K562 (cell line): ENCODE results near the gene PNCK. TPM values are rescaled to one million over a fixed set of nuclear protein-coding genes. Genes with fewer than 3 reads are reported as not detected.

ENCODE experiments used
- ATAC-seq: fragments of 200-7000 bp; cut with Tn5 transposase; 3 replicates; pipeline ENCODE4 v1.9.1; 2020; ENCODE audit warnings: moderate library complexity
- BruUV-seq: library from RNA; stranded (reverse); fragments of 400-500 nt; replicated peaks from 2 replicates; lab custom pipeline; 2021; lab: Mats Ljungman, UMichigan
- CTCF ChIA-PET: fragments of 300-600 bp; formaldehyde crosslinking; extraction: SDS; loops from one replicate; lab custom pipeline; 2021; ENCODE audit warnings: low intra/inter-chr PET ratio; lab: Yijun Ruan, JAX
- POLR2A ChIA-PET: fragments of 300-600, 350-650 bp; sonication (Branson Sonifier 250); formaldehyde crosslinking; extraction: SDS; loops from one replicate; lab custom pipeline; 2021; ENCODE audit warnings: antibody characterized with exemption, inconsistent platforms; lab: Yijun Ruan, JAX
- DNase-seq, 4 experiments: peaks; one replicate each; pipeline versions ENCODE4 v3.0.0 to v3.0.0-alpha.2; 2011 to 2018; ENCODE audit warnings: low spot score in 3 of 4, mixed read lengths in 3 of 4; ENCODE audit errors: extremely low read depth in 1 of 4
- FAIRE-seq: peaks from 2 replicates; lab custom pipeline; 2011; peaks lifted over from hg19 to GRCh38; lab: Jason Lieb, UNC
- H2AFZ ChIP-seq: 2 replicates; pipeline ENCODE4 v1.6.0; 2011; ENCODE audit warnings: low read depth, low read length, control low read depth, inconsistent platforms
- H3K27ac ChIP-seq: fragments of 200-600 bp; 3 replicates; pipeline ENCODE4 v1.8.0; 2011; ENCODE audit warnings: low read depth, mild to moderate bottlenecking, control low read depth, inconsistent platforms, low read length, moderate library complexity, mixed read lengths; ENCODE audit errors: extremely low read depth
- H3K27me3 ChIP-seq, 2 experiments: fragments of 300-600 bp in 1 of 2; 2 replicates in 1 of 2; 3 replicates in 1 of 2; pipeline versions ENCODE4 v1.6.0 to v1.8.0; 2011; ENCODE audit warnings: inconsistent platforms in 2 of 2, low read length in 2 of 2, mild to moderate bottlenecking in 1 of 2, mixed read lengths in 1 of 2, moderate library complexity in 1 of 2; ENCODE audit not compliant: control insufficient read depth in 2 of 2, insufficient read depth in 2 of 2
- H3K36me3 ChIP-seq: fragments of 300-600 bp; 3 replicates; pipeline ENCODE4 v1.8.0; 2011; ENCODE audit warnings: mild to moderate bottlenecking, low read length, inconsistent platforms; ENCODE audit not compliant: control insufficient read depth, insufficient read depth
- H3K4me1 ChIP-seq, 2 experiments: fragments of 200-600 bp in 1 of 2; replicated peaks in 1 of 2; 2 replicates in 1 of 2; 3 replicates in 1 of 2; pipeline versions ENCODE4 v1.5.1 to v1.8.0; 2011; ENCODE audit warnings: inconsistent platforms in 2 of 2, low read length in 2 of 2, mild to moderate bottlenecking in 1 of 2, mixed read lengths in 1 of 2, moderate library complexity in 1 of 2; ENCODE audit not compliant: control insufficient read depth in 2 of 2, insufficient read depth in 2 of 2
- H3K4me2 ChIP-seq: 2 replicates; pipeline ENCODE4 v1.6.1; 2011; ENCODE audit warnings: low read length, control low read depth, inconsistent platforms, mixed read lengths; ENCODE audit not compliant: insufficient read depth
- H3K4me3 ChIP-seq: fragments of 200-600 bp; sonication (generic), shearing (Covaris generic); 2 replicates; pipeline ENCODE4 v1.5.1; 2016; ENCODE audit warnings: control low read depth, inconsistent platforms
- H3K79me2 ChIP-seq: fragments of 200-600 bp; 3 replicates; pipeline ENCODE4 v1.8.0; 2011; ENCODE audit warnings: low read length, inconsistent platforms; ENCODE audit not compliant: control insufficient read depth, insufficient read depth
- H3K9ac ChIP-seq, 2 experiments: 2 replicates each; pipeline versions ENCODE4 v1.6.0 to v1.6.1; 2011; ENCODE audit warnings: low read depth in 2 of 2, low read length in 2 of 2, control low read depth in 1 of 2, inconsistent platforms in 1 of 2, mild to moderate bottlenecking in 1 of 2, mixed read lengths in 1 of 2; ENCODE audit not compliant: insufficient read depth in 1 of 2
- H3K9me1 ChIP-seq: one replicate; pipeline ENCODE4 v1.6.0; 2011; ENCODE audit warnings: inconsistent platforms, mild to moderate bottlenecking, low read length, moderate library complexity; ENCODE audit not compliant: control insufficient read depth, insufficient read depth
- H3K9me3 ChIP-seq: replicated peaks from 2 replicates; pipeline ENCODE4 v1.5.1; 2011; ENCODE audit warnings: low read depth, low read length, inconsistent platforms; ENCODE audit not compliant: control insufficient read depth, insufficient read depth
- H4K20me1 ChIP-seq: replicated peaks from 2 replicates; pipeline ENCODE4 v1.6.1; 2011; ENCODE audit warnings: low read length, inconsistent platforms, mixed read lengths; ENCODE audit not compliant: control insufficient read depth, insufficient read depth
- CTBP1 ChIP-seq: fragments of 450-650 bp; IDR thresholded peaks from 2 replicates; pipeline ENCODE4 v1.6.1; 2016; ENCODE audit warnings: borderline replicate concordance
- ESRRB ChIP-seq: fragments of 250-450 bp; sonication (Bioruptor Pico); IDR thresholded peaks from 2 replicates; pipeline ENCODE4 v1.5.0; 2020; ENCODE audit warnings: mild to moderate bottlenecking, moderate library complexity, borderline replicate concordance
- NFXL1 ChIP-seq: fragments of 450-650 bp; formaldehyde crosslinking; IDR thresholded peaks from 2 replicates; pipeline ENCODE4 v1.4.0; 2021; ENCODE audit warnings: mild to moderate bottlenecking
- SMARCA4 ChIP-seq: fragments of 450-650 bp; IDR thresholded peaks from 2 replicates; pipeline ENCODE4 v1.6.1; 2016
- TRIM24 ChIP-seq, 2 experiments: fragments of 450-650 bp; IDR thresholded peaks; 2 replicates each; pipeline ENCODE4 v1.6.1; 2016
- ZNF253 ChIP-seq: fragments of 250-450 bp; sonication (Bioruptor Pico); conservative IDR thresholded peaks from 2 replicates; pipeline ENCODE4 v1.6.1; 2021; ENCODE audit warnings: mild to moderate bottlenecking
- ZNF282 ChIP-seq: sonication (generic); formaldehyde crosslinking; IDR thresholded peaks from 2 replicates; pipeline ENCODE4 v1.8.1; 2023; ENCODE audit warnings: missing genetic modification reagents
- ZNF699 ChIP-seq: fragments of 250-450 bp; sonication (Bioruptor Pico); IDR thresholded peaks from 2 replicates; pipeline ENCODE4 v1.8.0; 2021; ENCODE audit warnings: mild to moderate bottlenecking, moderate library complexity; ENCODE audit not compliant: insufficient replicate concordance
- WGBS: fragments of 100-300 bp; shearing (Covaris generic); methylation state at CpG from one replicate; pipeline ENCODE4 v1.1.6; 2016; ENCODE audit warnings: low coverage, mixed read lengths; ENCODE audit not compliant: insufficient coverage; ENCODE audit errors: missing lambda C conversion rate; 5-methylcytosine and 5-hydroxymethylcytosine counted together
- in situ Hi-C: fragments of 300-500 bp; cut with MboI; formaldehyde crosslinking; loops from 4 replicates; pipeline ENCODE4 v1.15.0; 2018; ENCODE audit warnings: inconsistent platforms, mixed read lengths
- intact Hi-C: fragments of 100-400 bp; cut with micrococcal nuclease; formaldehyde crosslinking; loops from 2 replicates; pipeline ENCODE4 v1.14.2; 2022
- polyA plus RNA-seq, 8 experiments: library from polyadenylated mRNA; depleted of rRNA in 4 of 8; stranded (reverse) in 5 of 8; unstranded in 3 of 8; fragments of >200 nt; fragmentation: Nextera tagmentation in 2 of 8; fragmentation: Illumina TruSeq in 1 of 8; extraction: Ambion mirVana in 2 of 8; extraction: Trizol in 1 of 8; gene quantifications; 2 replicates each; pipeline versions ENCODE4 v1.2.1 to v1.2.3, GENCODE V29; 2011 to 2014; ENCODE audit warnings: inconsistent platforms in 1 of 8, missing spikeins in 1 of 8
- total RNA-seq, 7 experiments: library from RNA; depleted of rRNA in 6 of 7; stranded (reverse); fragments of >200 nt in 6 of 7; fragmentation: Illumina TruSeq in 2 of 7; extraction: Trizol in 2 of 7; gene quantifications; 2 replicates each; pipeline versions ENCODE4 v1.2.1 to v1.2.3, GENCODE V29; 2011 to 2021; ENCODE audit warnings: low replicate concordance in 1 of 7
- TF ChIP-seq, protein P1 (sequence below): fragments of 250-450 bp; sonication (Bioruptor Pico); IDR thresholded peaks from 2 replicates; pipeline ENCODE4 v1.9.0; 2021; ENCODE audit warnings: mild to moderate bottlenecking, inconsistent platforms

Gene PNCK
- total and polyA plus RNA-seq, 9 of the 15 experiments (the other 6 are each of a cell fraction or from before 2014, with no cell fraction given) = 0.13 to 7.5 (median 1.2) TPM; not detected in 1

DNA sequence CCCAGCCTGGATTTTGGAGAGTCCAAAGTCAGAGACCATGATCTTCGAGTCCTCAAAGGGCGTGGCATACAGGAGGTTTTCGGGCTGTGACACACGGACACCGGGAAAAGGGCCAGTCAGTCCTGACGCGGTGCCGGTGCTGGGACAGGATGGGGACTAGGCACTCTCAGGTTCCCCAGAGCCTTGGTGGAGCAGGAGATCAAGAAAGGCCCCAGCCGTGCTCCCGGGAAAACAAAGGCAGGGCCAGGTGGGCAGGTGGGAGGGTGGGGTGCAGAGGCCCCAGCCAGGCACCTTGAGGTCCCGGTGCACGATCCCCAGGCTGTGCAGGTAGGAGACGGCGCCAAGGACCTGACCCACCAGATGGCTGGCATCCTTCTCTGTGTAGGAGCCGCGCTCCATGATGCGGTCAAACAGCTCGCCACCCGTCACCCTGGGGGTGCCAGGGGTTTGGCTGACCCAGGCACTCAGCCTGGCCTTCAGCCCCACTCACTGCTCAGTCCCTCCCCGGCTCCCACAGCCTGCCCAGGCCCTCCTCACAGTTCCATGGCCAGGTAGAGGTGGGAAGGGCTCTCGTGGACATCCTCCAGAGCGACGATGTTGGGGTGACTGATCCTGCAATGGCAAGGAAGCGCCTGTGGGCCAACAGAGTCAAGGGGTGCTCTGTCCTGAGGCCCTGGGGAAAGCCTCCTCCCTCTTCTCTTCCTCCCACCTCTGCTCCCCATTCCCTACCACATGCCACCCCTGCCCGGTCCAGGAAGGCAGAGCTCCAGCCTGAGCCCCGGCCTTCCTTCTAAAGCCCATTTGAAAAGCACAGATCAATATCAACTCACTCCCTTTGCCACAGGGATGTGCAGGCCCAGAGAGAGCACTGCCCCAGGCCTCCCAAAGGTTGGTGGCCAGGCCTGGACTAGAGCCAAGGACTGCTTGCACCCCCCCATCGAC lies 1.8 kb downstream of the PNCK start:
- Histone ChIP-seq H4K20me1 (no peaks in the 10 kb centered on the region), H3K27ac (no peak overlapping the region), H3K27me3 (0 out of 5 replicates have a peak, but pooled peaks cover 0 to 5% of the 10 kb centered on the region in 2 experiments), H3K4me1 (peaks cover 28 to 60% of the 10 kb centered on the region in 2 experiments), H3K79me2 (no peaks in the 10 kb centered on the region; the same call in 2 of the 3 replicates), H3K4me3 (no peak overlapping the region), H3K9me3 (no peaks in the 10 kb centered on the region), H2AFZ (no peak overlapping the region), H3K4me2 (peak overlapping the region; percentile 69; the same call in 1 of the 2 replicates), H3K9ac (no peak overlapping the region; a peak in 1 of 4 replicates), H3K9me1 (peaks cover 4% of the 10 kb centered on the region), H3K36me3 (no peaks in the 10 kb centered on the region)
- DNase-seq (no peak), FAIRE-seq (no peak), ATAC-seq (no peak)
- CTCF ChIA-PET = no interaction called here
- TF ChIP-seq TRIM24 (IDR thresholded peaks at IDR 0.05) (no peak), ESRRB (CRISPR knock-in tag) (no peak), ZNF699 (CRISPR knock-in tag) (no peak), SMARCA4 (no peak), NFXL1 (CRISPR knock-in tag) (no peak), ZNF282 (CRISPR knock-in tag) (no peak), ZNF253 (CRISPR knock-in tag) (no peak), CTBP1 (no peak)
- TF ChIP-seq, protein P1, sequence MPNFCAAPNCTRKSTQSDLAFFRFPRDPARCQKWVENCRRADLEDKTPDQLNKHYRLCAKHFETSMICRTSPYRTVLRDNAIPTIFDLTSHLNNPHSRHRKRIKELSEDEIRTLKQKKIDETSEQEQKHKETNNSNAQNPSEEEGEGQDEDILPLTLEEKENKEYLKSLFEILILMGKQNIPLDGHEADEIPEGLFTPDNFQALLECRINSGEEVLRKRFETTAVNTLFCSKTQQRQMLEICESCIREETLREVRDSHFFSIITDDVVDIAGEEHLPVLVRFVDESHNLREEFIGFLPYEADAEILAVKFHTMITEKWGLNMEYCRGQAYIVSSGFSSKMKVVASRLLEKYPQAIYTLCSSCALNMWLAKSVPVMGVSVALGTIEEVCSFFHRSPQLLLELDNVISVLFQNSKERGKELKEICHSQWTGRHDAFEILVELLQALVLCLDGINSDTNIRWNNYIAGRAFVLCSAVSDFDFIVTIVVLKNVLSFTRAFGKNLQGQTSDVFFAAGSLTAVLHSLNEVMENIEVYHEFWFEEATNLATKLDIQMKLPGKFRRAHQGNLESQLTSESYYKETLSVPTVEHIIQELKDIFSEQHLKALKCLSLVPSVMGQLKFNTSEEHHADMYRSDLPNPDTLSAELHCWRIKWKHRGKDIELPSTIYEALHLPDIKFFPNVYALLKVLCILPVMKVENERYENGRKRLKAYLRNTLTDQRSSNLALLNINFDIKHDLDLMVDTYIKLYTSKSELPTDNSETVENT = no peak
- intact Hi-C loops (no loop called here), in situ Hi-C loops (no loop called here)
- 80% methylated on average over 10 of the region's 27 CpGs for WGBS
- POLR2A ChIA-PET = no interaction called here
- no TSS peak for BruUV-seq
